DMS114 treated with DMSO at 0.1 percent for 48 hours (cell line): Measurements from ENCODE around the gene URB1.

ENCODE experiments used
- DNase-seq: peaks from one replicate; lab custom pipeline; 2025; ENCODE audit not compliant: unreplicated experiment; lab: John Stamatoyannopoulos, UW

The URB1 gene

DNA sequence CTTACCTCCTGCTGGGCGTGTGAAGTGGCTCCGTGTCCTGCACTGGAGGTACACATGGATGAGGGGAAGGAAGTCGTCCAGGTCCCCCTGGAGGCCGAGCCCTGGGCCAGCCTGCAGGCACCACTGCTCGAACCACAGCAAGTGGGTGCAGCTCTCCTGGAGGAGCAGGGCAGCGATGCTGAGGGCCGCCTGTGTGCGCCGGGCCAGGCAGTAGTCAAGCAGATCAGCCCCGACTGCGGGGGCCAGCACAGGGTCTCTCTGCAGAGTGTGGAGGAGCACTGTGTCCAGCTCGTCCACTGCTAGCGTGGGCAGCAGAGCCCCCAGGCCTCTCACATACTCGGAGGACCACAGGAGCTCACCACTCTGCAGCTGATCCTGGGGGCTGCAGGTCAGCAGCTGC lies 45.9 kb downstream of the URB1 start:
- DNase-seq, result no peak

- no peak for DNase-seq
Observed at GRCh38 chr21:32340863-32341848, 51.7 kb downstream of the URB1 start.

- no peak for DNase-seq
Observed at GRCh38 chr21:32338209-32338921, 54.4 kb downstream of the URB1 start.

GRCh38 chr21:32337206-32337605 lies 55.6 kb downstream of the URB1 start:
- no peak for DNase-seq

GRCh38 chr21:32336711-32337110 lies 56.1 kb downstream of the URB1 start:
- no peak for DNase-seq

- no peak for DNase-seq
Observed at GRCh38 chr21:32335601-32336575, 56.9 kb downstream of the URB1 start.

DNA sequence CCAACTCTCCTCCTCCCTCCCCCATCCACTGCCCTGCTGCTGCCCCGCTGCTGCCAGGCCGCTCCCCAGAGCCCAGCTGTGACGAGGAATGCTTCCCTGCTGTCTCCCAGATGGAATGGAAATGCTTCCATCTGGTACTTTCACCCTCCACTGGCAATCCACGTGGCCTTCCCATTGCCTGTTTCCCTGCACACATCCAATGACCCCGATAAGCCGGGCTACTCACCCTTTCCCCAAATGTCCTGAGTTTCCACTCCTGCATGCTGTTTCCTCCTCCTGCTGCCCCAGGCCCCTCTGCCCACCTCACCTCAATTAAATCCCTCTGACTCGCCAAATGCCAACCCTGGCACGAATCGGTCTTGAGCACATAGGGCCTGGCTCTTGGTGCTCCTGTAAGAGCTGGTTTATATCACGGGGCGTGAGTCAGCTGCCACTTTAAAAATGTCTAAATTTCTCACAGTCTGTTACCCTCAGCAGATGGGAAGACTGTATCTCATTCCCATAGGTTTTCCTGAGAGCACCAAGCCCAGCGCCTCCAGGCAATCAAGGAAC lies 57.8 kb downstream of the URB1 start:
- DNase-seq, result no peak

GRCh38 chr21:32333953-32334673 lies 58.7 kb downstream of the URB1 start:
- no peak for DNase-seq

DNA sequence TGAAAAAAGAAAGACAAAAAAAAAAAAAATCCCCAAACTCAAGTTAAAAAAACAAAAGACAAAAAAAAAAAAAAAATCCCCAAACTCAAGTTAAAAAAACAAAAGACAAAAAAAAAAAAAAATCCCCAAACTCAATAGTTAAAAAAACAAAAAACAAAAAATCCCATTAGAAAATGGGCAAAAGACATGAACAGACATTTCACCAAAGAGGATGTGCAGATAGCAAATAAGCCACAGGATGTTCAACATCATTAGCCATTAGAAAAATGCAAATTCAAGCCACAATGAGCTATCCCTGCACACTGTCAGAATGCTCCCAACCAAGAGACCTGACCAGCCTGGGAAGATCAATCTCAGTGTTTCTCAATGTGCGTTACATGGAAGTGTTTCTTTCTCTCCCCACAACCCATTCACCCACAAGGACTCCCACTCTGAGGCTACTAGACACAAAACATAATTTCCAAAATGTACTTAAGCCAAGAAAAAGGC lies 60.3 kb downstream of the URB1 start:
- DNase-seq, result no peak

GRCh38 chr21:32331444-32332305 lies 61.1 kb downstream of the URB1 start:
- no peak for DNase-seq

DNA sequence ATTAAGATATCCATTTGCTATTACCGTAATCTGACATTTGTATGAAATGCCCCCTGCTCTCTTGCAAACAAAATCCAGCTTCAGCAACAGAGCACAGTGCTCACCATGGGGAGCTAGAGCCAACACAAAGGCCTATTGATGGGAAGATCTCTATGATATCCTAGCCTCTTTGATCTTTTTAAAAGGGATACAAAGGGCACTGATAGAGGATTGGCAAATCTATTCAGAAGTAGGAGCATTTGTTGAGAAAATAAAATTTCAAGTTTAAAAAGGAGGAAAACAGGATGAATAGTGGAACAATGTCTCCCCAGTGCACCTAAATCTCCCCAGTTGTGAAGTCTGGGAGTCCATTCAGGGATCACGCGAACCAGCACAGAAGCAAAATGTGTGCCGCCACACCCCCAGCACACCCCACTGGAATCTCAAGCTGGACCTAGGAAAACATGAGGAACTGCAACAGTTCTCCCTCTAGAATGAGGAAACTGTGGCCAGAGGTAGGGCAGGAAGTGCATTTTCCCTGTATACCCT lies 62.0 kb downstream of the URB1 start:
- no peak for DNase-seq

- no peak for DNase-seq
Observed at GRCh38 chr21:32329776-32330175, 63.0 kb downstream of the URB1 start.

DNA sequence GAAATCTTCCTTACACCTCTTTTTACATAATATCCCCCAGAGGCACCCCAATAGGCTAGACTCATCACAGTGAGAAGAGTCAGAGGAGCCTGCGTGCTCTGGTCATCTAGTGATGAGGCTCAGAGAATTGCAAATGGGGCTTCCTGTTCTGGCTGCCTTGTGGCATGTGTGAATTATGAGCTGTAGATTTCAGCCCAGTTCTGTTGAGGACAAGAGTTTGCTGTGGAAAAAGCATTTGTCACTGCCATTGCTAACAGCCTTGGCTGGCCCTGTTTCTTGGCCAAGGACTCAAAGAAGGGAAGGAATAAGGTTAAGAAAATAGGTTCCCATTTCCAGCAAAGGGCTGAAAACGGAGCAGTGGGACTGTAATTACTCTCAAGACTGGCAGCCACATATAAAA lies 63.5 kb downstream of the URB1 start:
- no peak for DNase-seq

DNA sequence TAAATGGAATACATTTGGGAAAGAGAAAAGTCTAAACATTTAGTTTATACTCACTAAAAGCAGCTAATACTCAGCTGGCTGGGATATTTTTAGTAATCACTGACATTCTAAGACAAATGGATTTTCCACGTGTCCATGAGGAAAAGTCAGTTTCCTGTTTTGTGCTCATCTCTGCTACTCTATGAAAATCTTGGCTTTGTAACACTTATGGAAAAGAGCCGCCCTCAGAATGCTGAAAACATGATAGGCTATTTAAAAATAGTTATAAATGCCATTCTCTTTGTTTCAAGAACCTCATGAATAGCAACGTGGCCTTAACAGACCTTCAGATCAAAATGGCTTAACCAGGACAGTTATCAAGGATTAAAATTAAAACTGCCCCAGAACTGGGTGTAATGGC lies 64.2 kb downstream of the URB1 start:
- DNase-seq, result no peak

GRCh38 chr21:32325706-32326105 lies 67.1 kb downstream of the URB1 start:
- DNase-seq, result no peak

DNA sequence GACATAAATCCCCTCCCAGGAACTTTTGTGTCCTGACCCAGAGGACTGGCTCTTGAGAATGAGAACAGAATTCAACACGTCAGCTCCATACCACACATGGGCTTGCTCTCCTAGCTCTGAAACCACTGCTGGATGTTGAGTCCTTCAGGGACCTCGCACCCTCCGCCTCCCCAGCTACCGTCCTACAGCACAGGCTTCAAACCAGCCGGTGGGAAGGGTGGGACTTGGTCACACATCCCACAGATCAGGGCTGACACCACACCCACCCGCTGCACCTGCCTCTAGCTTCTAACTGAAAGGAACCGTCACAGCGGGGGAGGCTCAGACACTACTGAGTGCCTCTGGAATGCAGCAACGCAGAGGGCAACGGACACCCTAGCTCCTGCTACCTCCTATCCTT lies 70.1 kb downstream of the URB1 start:
- DNase-seq, result no peak

GRCh38 chr21:32322103-32322502 lies 70.7 kb downstream of the URB1 start:
- no peak for DNase-seq

DNA sequence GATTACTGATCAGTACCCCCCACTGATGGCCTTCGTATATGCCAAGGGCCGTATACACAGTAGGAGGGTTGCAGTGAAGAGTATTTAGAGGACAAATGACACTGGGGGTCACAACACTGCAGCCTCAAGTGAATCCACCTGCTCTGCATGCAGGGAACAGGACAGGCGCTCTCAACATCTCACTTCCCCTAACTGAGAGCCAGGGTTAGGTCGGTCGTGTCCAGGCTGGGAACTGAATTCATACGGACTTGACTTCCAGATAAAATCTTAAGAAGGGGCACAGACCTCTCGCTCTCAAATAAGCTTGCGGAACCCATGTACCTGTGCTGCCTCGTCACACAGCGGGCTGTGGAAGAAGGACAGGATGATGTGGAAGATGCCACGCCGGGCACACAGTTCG lies 71.3 kb downstream of the URB1 start:
- DNase-seq, result no peak

GRCh38 chr21:32320726-32321125 lies 72.1 kb downstream of the URB1 start:
- DNase-seq, result no peak
